HG02798 (cell line): ENCODE results near the gene ABCA5.
A peak's percentile ranks its signal among the peaks of the same experiment; 100 is the strongest.

ENCODE experiments used
- ATAC-seq: cut with Tn5 transposase; IDR thresholded peaks from one replicate; pipeline ENCODE4 v1.9.1; 2021; ENCODE audit warnings: mild to moderate bottlenecking; ENCODE audit not compliant: unreplicated experiment, poor library complexity

The ABCA5 gene

DNA sequence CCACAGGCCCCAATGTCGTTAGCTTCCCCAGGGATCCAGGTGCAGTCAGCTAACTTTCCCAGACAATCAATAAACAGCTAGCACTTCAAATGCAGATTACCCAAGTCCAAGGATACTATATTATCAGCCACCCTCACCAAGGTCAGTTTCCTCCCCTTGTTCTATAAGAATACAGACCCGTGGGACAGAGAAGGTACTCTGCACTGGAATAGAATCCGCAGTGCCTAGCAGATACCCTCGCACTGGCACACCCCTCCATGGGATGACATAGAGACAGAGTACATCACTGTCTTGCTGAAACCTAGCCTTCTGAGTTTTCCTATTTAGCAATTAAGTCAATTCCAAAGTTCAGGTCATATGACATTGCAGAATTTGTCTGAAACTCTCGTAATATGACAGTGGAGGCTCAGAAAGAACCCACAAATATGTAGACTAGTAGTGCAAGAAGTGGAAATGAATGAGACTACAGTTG lies 58.4 kb downstream of the ABCA5 start:
- ATAC-seq = no peak

- ATAC-seq = no peak
These were observed 59.7 kb downstream of the ABCA5 start for GRCh38 chr17:69267219-69267618.

GRCh38 chr17:69265873-69266272 lies 61.1 kb downstream of the ABCA5 start:
- no peak for ATAC-seq

DNA sequence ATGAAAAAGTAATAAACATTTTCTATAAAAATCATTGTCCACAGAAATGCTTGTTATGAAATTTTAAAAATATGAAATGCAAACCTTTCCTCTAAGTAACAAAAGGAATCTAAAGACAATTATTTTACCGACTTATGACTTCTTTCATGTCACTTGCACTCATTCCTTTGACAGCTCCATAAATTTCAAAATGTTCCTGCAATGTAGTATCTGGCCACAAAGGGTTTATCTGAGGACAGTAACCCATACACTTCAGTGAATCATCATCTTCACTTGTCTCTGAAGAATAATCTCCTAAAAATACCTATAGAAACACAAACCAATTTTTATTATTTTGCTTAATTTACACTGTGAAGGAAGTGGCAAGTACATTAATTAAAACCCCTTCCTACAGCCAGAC lies 72.7 kb downstream of the ABCA5 start:
- no peak for ATAC-seq

DNA sequence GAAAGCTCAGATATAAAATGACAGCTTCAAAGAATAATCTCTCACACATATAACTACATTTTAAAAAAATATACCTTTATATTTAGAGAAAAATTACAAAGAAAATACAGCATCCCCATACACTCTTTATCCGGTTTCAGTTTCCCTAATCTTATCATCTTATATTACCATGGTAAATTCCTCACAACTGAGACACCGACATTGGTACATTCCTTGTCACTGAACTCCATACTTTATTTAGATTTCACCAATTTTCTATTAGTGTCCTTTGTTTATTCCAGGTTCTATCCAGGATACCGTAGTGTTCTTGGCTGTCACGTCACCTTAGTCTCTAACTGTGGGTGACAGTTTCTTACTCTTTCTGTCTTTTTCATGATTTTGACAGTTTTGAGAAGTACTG lies 76.3 kb downstream of the ABCA5 start:
- ATAC-seq = no peak

GRCh38 chr17:69246726-69247375 lies 80.1 kb downstream of the ABCA5 start:
- ATAC-seq = peak; percentile 43

DNA sequence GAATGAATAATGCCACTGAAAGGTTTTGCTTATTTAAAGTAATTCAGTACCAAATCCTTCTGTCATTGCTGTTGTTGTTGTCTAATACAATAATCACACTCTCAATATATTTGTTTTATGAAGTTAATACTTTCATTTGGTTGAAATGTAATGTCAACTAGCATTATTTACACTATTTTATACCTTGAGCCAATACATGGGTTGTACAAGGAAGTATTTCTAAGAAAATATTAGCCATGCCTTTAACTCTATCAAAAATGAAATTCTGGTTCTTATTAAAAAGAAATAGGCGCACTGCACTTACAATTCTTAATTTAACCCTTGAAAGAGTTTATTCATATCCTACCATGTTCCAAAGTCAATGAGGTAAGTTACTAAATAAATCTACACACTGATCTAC lies 80.7 kb downstream of the ABCA5 start:
- no peak for ATAC-seq

DNA sequence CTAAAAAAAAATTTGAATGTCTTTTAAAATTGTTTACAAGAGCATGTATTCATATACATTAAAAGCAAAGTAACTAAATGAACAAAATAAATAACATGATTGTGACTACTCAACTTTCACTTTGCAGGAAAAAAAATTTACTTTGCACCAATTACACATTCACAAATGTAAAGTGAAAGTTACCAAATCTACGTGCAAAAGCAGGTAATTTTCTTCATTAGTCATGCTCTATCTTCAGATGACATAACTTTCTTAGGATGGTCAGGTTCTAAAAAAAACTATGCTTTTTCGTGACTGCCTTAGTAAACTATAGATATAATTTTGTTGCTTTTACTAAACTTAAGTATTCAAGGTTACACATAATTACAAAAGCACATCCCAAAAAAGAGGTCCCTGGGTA lies 81.3 kb downstream of the ABCA5 start:
- ATAC-seq = no peak

- no peak for ATAC-seq
These were observed 87.0 kb downstream of the ABCA5 start for GRCh38 chr17:69239611-69240600.

- ATAC-seq = no peak
These were observed 90.0 kb downstream of the ABCA5 start for GRCh38 chr17:69236946-69237345.

- ATAC-seq = no peak
These were observed 90.5 kb downstream of the ABCA5 start for GRCh38 chr17:69236464-69236863.

- peak; percentile 91 for ATAC-seq
These were observed 91.4 kb downstream of the ABCA5 start for GRCh38 chr17:69235338-69236058.

DNA sequence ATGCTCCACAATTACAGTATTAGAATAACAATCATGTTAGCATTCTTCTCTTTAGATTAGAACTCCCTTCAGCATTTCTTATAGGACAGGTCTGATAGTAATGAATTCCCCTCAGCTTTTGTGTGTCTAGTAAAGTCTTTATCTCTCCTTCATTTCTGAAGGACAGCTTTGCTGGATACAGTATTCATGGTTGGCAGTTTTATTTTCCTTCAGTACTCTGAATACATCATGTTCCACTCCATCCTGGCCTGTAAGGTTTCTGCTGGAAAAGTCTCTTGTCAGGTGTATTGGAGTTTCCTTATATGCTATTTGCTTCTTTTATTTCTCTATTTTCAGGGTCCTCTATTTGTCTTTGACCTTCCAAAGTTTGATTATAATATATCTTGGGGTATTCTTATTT lies 94.3 kb downstream of the ABCA5 start:
- no peak for ATAC-seq

DNA sequence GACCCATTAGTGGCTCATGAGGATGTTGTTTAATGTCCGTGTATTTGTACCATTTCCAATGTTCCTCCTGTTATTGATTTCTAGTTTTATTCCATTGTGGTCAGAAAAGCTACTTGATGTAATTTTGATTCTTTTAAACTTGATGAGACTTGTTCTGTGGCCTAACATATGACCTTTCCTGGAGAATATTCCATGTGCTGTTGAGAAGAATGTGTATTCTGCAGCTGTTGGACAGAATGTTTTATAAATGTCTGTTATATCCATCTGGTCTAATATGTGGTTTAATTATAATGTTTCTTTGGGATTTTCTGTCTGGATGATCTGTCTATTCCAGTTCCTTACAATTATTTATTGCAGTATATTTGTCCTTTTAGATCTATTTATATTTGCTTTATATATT lies 95.4 kb downstream of the ABCA5 start:
- no peak for ATAC-seq

GRCh38 chr17:69230939-69231338 lies 96.0 kb downstream of the ABCA5 start:
- no peak for ATAC-seq

DNA sequence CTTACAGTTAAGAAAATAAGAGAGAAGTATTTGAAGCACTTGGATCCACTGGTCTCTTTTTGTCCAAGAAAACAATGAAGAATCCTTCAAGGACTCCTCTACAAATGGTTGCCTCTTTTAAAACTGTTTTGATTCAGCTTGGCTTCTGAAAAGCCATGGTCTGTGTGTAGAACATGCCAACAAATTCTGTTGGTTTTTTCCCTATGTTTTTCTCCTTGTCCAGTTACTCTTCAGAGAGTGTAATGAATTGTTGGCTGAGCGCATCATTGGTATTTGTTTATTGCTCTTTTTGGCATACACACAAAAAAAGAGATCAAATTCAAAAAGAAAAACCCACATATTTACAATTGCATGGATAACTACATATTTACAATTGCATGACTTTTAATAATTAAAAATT lies 98.4 kb downstream of the ABCA5 start, which contains the start of gene ABCA10:
ABCA10 (minus strand) TSS at position 249 of the 400 bp plus-strand sequence. CDS start 3,466 bp downstream, outside the sequence.
- no peak for ATAC-seq

DNA sequence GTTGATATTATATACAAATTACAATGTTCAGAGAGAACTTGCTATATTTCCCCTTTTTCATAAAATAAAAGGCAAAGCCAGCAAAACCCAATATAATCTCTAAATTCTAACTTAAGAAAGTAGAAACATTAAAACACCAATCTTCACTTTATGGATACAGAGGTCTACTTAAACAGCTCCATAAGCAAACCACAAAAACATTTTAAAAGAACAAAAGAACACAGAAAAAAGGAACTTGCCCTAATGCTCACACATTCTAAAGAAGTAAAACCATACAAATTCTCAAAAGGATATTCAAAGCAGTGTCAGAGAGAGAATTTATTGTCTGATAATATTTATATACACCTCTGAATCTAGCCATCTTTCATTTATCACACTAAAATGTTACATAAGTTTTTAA lies 98.9 kb downstream of the ABCA5 start:
- ATAC-seq = no peak

GRCh38 chr17:69227541-69227940 lies 99.4 kb downstream of the ABCA5 start:
- ATAC-seq = no peak

DNA sequence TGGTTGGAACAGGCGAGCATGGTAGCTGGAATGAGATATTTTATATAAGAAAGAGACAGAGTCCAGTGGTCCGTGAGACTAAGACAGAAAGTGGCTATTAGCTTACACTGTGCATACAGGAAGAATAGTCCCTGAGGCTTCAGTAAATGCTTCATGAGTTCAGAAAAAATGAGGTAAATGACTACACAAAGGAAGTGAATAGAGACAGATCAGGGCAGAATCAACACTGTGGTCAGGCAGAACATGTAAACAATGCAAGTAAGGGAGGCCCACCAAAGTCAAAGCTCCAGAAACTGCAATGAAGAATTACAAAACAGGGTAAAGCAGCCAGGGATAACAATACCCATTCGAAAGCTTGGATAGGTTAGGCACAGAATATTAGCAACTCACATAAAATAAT lies 103.1 kb downstream of the ABCA5 start:
- ATAC-seq = peak; percentile 96

- ATAC-seq = no peak
These were observed 104.2 kb downstream of the ABCA5 start for GRCh38 chr17:69222707-69223258.
